NCI-H526 (cell line): ENCODE results near the gene HGF.
"Not testable (repeated sequence)": the region's sequence is repeated elsewhere in the genome, so short reads cannot be mapped to it uniquely, and the experiment has no call there.

Experiments used
- DNase-seq, 2 experiments: peaks; one replicate each; lab custom pipeline; 2025; lab: John Stamatoyannopoulos, UW

HGF gene

DNA sequence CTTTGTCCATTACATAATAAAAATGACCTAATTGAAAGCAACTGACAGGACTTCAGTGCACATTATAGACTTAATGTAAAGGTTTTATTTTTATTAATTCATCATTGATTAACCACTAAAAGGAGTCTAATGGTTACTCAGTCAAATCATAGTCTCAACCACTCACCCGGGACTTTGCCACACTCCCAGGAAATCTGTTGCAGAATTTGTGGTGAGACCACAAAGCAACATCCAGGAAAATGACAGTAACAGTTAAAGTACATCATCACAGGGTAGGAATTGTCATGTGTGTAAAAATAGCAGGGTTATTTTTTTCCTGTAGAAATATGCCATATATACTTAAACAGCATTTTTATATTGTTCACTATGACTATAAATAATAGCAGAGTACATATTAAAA, 6.3 kb upstream of the HGF start:
- DNase-seq: no peak

DNA sequence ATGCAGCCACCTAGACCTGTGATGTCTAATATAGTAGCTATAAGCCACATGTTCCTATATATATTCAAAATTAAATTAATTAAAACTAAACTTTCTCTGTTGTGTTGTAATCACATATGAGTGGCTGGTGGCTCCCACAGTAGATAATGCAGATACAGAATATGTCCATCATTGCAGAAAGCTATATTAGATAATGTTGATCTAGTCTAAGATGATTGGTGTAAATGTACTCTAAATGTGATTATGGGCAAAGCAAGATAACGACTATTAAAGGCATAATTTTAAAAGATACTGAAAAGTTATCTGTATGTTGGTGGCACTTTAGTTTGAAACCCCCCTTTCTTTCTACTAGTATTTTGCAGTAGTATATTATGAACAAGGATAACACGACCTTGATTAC, 5.7 kb upstream of the HGF start:
- DNase-seq: no peak

GRCh38 chr7:81774551-81774950, 4.7 kb upstream of the HGF start:
- no peak for DNase-seq

DNA sequence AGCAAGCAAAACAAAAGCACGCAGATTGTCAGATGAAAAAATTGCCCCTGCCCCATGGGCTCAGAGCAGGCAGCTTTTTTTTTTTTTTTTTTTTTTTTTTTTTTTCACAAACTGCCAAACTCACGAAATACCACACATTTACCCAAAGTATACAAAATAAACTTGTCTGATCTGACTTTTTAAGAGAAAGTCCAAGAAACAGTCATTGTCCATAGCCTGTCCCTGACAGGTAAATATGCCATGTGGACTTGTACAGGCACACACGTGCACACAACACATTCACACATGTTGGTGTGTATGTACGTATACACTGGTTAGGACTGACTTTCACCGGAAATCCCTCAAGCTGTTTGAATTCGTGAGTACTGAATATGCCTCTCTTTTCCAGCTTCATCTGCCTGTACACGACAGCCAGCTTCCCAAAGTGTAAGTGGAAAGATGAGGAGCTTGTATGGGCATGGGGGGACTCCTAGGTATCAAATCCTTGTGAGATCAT, 929 bp upstream of the HGF start:
- no peak for DNase-seq

GRCh38 chr7:81768951-81769778, 682 bp downstream of the HGF start:
- no peak for DNase-seq

- DNase-seq: no peak
Observed at GRCh38 chr7:81767926-81768325, 1.9 kb downstream of the HGF start.

DNA sequence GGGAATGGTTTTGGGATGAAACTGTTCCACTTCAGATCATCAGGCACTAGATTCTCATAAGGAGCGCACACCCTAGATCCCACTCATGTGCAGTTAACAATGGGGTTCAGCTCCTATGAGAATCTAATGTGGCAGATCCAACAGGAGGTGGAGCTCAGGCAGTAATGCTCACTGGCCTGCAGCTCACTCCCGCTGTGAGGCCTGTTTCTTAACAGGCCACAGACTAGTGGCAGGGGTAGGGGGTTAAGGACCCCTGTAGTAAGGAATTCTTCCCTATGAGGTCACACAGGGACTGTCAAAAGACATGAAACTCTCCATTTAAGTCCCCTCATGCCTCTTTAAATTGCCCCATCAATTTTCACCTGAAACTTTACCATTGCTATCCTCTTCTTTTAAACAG, 8.0 kb downstream of the HGF start:
- DNase-seq: no peak

- DNase-seq: no peak
Observed at GRCh38 chr7:81761031-81761430, 8.8 kb downstream of the HGF start.

- DNase-seq: no peak
Observed at GRCh38 chr7:81754918-81755696, 14.7 kb downstream of the HGF start.

- DNase-seq: no peak
Observed at GRCh38 chr7:81753392-81753791, 16.5 kb downstream of the HGF start.

DNA sequence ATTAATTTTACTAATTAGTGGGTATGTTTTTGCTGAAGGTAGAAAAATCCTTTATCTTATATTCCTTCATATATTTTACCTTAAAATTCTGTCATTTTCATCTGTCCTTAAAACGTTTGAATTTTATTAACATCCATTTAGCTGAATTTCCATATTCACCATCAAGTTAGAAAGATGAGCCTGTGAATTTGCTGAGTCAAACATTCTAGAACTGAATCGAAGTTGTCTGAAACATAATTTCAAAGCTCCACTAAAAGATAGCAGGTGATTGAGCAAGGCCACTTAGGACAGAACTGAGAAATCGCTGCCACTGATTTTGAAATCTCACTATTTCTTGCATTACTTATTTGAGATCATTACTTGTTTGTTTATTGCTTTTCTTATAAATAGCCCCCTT, 17.5 kb downstream of the HGF start:
- no peak for DNase-seq

GRCh38 chr7:81751619-81752317, 18.1 kb downstream of the HGF start:
- DNase-seq: no peak

- DNase-seq: no peak
Observed at GRCh38 chr7:81745637-81746036, 24.2 kb downstream of the HGF start.

- no peak for DNase-seq
Observed at GRCh38 chr7:81744389-81744788, 25.5 kb downstream of the HGF start.

GRCh38 chr7:81743665-81744064, 26.2 kb downstream of the HGF start:
- DNase-seq: no peak

- DNase-seq: no peak
Observed at GRCh38 chr7:81743201-81743600, 26.6 kb downstream of the HGF start.

DNA sequence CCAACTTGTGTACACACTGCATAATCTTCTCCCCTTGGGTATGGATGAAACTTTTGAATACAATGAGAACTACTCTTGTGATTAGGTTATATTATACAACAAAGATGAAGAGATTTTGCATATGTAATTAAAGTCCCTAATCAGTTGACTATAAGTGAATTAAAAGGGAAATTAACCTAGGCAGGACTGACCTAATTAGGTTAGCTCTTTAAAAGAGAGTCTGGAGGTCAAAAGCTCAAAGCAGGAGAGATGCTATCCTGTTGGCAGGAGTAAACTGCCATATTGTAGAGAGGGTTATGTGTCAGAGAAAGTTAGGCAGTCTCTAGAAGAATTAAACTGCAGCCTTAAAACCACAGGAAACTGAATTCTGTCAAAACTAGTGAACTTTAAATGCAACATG, 29.4 kb downstream of the HGF start:
- no peak for DNase-seq

DNA sequence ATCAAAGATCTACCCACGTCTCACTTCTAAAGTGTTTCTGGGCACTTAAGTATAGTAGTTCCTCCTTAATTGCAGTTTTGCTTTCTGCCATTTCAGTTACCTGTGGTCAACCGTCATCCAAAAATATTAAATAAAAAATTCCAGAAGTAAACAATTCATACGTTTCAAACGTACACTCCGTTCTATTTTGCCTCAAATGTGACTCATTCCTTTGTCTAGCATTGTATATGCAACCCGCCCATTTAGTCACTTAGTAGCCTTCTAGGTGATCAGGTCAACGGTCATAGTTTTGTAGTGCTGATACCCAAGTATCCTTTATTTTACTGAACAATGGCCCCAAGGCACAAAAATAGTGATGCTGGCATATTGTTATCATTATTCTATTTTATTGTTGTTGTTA, 33.8 kb downstream of the HGF start:
- DNase-seq: no peak

DNA sequence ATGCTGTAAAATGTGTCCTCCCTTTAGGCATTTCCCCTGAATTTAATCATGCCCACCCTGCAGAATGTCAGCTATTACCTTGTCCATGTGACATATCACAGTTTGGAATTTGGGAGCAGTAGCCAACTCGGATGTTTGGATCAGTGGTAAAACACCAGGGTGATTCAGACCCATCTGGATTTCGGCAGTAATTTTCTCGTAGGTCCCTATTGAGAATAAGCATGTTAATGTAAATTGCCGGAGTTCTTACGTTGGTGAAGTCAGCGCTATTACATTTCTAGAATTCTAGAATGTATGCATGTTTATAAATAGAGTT, 44.1 kb downstream of the HGF start:
- no peak for DNase-seq

DNA sequence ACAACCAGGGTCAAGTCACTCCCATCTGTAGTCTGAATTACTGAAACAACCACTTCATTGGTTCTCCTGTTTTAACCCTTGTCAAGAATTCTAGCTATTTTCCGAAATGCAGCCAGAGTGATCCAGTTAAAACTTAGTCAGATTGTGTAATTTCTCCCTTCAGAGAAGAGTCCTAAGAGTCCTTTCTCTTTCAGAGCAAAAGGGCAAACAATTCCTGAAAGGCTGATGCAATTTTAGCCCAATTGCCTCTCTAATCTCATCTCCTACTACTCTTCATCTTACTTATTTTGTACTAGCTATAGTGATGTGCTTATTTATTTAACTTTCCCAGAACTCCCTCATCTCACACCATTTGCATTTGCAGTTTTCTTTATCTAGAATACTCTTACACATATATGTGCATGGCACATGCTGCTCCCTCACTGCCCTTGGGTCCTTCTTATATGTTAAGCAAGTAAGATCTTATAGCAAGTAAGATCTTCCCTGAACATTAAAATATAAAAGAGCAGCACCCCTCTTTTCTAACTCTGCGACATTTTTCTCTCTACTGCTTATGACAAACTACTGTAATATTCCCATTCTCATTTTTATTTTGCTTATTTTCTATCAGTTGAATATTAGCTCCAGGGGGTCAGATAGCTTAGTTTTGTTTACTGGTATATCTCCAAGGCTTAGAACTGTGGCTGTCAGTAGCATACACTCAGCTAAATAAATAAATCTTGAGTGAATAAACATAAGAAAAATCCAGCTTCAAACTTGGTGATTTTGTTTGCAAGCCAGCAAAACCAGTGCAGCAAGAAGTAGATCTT, 44.6 kb downstream of the HGF start:
- no peak for DNase-seq

- DNase-seq: not testable (repeated sequence)
Observed at GRCh38 chr7:81722250-81722649, 47.6 kb downstream of the HGF start.

- DNase-seq: no peak
Observed at GRCh38 chr7:81721437-81721836, 48.4 kb downstream of the HGF start.
